ENCODE data around the gene KLK15.

The KLK15 gene, protein sequence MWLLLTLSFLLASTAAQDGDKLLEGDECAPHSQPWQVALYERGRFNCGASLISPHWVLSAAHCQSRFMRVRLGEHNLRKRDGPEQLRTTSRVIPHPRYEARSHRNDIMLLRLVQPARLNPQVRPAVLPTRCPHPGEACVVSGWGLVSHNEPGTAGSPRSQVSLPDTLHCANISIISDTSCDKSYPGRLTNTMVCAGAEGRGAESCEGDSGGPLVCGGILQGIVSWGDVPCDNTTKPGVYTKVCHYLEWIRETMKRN

GRCh38 chr19:50833117-50833801, at the start of gene KLK15:
Gene KLK15, minus strand, starts transcription at chr19:50833574. Its CDS starts 2,082 bp downstream, at chr19:50831492.
- no peak for DNase-seq

DNA sequence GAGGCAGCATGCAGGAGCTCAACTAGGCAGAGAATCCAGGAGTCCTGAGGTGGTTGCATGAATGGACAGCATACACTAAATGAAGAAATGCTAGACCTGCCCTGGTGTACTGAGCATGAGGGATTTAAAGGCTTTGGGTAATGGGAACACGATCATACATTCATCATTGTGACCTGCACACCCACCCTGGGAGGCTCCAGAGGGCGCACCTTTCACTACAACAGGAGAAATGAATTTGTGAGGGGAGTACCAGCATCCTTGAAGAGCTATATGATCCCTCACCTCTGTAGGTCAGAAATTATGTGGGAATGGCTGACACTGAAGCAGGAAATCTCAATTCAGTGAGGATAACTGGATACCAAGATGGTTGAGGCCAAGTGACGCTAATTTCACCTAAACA, 48.8 kb upstream of the KLK15 start:
- no peak for DNase-seq

DNA sequence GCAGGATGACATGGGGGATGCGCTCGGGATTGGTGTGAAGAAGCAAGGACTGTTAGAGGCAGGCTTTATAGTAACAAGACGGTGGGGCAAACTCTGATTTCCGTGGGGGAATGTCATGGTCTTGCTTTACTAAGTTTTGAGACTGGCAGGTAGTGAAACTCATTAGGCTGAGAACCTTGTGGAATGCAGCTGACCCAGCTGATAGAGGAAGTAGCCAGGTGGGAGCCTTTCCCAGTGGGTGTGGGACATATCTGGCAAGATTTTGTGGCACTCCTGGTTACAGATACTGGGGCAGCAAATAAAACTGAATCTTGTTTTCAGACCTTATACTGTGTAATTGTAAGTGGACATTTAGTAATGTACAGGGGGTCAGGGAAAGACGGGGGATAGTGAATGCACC, 46.9 kb upstream of the KLK15 start:
- no peak for DNase-seq

DNA sequence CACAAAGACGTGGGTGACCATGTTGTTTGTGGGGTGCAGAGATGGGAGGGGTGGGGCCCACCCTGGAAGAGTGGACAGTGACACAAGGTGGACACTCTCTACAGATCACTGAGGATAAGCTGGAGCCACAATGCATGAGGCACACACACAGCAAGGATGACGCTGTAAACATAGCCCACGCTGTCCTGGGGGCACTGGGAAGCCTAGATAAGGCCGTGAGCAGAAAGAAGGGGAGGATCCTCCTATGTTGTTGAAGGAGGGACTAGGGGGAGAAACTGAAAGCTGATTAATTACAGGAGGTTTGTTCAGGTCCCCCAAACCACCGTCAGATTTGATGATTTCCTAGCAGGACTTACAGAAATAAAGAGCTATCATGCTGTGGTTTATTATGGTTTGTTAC, 45.5 kb upstream of the KLK15 start:
- no peak for DNase-seq

- DNase-seq: no peak
Observed at GRCh38 chr19:50877338-50877737, 44.0 kb upstream of the KLK15 start.

DNA sequence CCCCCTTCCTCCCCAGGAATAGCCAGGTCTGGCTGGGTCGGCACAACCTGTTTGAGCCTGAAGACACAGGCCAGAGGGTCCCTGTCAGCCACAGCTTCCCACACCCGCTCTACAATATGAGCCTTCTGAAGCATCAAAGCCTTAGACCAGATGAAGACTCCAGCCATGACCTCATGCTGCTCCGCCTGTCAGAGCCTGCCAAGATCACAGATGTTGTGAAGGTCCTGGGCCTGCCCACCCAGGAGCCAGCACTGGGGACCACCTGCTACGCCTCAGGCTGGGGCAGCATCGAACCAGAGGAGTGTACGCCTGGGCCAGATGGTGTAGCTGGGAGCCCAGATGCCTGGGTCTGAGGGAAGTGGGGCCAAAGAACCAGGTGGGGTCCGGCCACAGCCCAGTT, 43.1 kb upstream of the KLK15 start:
- no peak for DNase-seq

DNA sequence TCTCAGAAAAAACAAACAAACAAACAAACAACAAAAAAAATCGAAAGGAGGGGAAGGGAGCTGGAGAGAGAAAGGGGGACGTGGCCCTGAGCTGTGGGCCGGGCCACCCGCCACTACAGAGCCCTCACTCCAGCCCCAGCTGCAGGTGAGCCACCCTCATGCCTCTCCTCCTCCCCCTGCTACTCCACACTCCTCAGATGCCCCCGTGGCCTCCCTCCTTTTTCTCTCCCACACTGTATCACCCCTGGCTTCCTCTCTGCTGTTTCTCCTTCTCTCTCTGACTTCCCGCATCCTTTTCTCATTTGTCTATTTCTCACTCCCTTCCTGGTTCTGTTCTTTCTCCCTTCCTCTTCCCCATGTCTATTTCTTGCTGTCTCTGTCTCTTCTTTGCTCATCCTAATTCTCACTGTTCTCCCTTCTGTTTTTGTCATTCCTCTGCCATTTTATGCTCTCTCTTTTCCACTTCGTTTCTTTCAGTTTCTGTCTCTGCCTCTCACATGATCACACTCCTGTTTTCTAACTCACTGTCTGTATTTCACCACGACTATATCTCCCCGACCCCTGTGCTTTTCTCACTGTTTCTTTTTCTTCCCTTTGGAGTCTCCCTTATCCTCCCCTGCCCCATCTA, 42.5 kb upstream of the KLK15 start:
- DNase-seq: no peak

- DNase-seq: no peak
Observed at GRCh38 chr19:50874211-50874610, 40.8 kb upstream of the KLK15 start.

- DNase-seq: no peak
Observed at GRCh38 chr19:50873056-50873455, 39.7 kb upstream of the KLK15 start, which contains the start of gene KLK2. Gene KLK2, plus strand, starts transcription at chr19:50873439. Its CDS starts 35 bp downstream, at chr19:50873474.

DNA sequence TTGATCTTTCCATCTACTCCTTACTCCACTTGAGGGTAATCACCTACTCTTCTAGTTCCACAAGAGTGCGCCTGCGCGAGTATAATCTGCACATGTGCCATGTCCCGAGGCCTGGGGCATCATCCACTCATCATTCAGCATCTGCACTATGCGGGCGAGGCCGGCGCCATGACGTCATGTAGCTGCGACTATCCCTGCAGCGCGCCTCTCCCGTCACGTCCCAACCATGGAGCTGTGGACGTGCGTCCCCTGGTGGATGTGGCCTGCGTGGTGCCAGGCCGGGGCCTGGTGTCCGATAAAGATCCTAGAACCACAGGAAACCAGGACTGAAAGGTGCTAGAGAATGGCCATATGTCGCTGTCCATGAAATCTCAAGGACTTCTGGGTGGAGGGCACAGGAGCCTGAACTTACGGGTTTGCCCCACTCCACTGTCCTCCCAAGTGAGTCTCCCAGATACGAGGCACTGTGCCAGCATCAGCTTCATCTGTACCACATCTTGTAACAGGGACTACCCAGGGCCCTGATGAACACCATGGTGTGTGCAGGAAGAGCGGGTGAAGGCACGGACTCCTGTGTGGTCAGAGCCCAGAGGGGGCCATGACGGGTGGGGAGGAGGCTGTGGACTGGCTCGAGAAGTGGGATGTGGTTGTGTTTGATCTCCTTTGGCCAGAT, 37.2 kb upstream of the KLK15 start:
- no peak for DNase-seq

- no peak for DNase-seq
Observed at GRCh38 chr19:50869479-50869878, 36.1 kb upstream of the KLK15 start.

GRCh38 chr19:50861496-50862286, 28.3 kb upstream of the KLK15 start:
- no peak for DNase-seq

GRCh38 chr19:50861010-50861409, 27.6 kb upstream of the KLK15 start:
- no peak for DNase-seq

DNA sequence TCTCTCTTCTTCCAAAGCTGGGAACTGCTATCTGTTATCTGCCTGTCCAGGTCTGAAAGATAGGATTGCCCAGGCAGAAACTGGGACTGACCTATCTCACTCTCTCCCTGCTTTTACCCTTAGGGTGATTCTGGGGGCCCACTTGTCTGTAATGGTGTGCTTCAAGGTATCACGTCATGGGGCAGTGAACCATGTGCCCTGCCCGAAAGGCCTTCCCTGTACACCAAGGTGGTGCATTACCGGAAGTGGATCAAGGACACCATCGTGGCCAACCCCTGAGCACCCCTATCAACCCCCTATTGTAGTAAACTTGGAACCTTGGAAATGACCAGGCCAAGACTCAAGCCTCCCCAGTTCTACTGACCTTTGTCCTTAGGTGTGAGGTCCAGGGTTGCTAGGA, 26.5 kb upstream of the KLK15 start:
- DNase-seq: no peak

- no peak for DNase-seq
Observed at GRCh38 chr19:50858886-50859285, 25.5 kb upstream of the KLK15 start.

DNA sequence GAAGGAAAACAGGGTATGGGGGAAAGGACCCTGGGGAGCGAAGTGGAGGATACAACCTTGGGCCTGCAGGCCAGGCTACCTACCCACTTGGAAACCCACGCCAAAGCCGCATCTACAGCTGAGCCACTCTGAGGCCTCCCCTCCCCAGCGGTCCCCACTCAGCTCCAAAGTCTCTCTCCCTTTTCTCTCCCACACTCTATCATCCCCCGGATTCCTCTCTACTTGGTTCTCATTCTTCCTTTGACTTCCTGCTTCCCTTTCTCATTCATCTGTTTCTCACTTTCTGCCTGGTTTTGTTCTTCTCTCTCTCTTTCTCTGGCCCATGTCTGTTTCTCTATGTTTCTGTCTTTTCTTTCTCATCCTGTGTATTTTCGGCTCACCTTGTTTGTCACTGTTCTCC, 24.0 kb upstream of the KLK15 start:
- no peak for DNase-seq

GRCh38 chr19:50854636-50855410, 21.4 kb upstream of the KLK15 start, which contains the start of gene KLK3:
Gene KLK3, plus strand, starts transcription at chr19:50854915. Its CDS starts 41 bp downstream, at chr19:50854956.
- DNase-seq: no peak

DNA sequence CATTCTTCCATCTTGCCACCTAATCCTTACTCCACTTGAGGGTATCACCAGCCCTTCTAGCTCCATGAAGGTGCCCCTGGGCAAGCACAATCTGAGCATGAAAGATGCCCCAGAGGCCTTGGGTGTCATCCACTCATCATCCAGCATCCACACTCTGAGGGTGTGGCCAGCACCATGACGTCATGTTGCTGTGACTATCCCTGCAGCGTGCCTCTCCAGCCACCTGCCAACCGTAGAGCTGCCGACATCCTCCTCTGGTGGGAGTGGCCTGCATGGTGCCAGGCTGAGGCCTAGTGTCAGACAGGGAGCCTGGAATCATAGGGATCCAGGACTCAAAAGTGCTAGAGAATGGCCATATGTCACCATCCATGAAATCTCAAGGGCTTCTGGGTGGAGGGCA, 18.2 kb upstream of the KLK15 start:
- DNase-seq: no peak

DNA sequence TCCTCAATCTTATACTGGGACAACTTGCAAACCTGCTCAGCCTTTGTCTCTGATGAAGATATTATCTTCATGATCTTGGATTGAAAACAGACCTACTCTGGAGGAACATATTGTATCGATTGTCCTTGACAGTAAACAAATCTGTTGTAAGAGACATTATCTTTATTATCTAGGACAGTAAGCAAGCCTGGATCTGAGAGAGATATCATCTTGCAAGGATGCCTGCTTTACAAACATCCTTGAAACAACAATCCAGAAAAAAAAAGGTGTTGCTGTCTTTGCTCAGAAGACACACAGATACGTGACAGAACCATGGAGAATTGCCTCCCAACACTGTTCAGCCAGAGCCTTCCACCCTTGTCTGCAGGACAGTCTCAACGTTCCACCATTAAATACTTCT, 17.4 kb upstream of the KLK15 start:
- no peak for DNase-seq

DNA sequence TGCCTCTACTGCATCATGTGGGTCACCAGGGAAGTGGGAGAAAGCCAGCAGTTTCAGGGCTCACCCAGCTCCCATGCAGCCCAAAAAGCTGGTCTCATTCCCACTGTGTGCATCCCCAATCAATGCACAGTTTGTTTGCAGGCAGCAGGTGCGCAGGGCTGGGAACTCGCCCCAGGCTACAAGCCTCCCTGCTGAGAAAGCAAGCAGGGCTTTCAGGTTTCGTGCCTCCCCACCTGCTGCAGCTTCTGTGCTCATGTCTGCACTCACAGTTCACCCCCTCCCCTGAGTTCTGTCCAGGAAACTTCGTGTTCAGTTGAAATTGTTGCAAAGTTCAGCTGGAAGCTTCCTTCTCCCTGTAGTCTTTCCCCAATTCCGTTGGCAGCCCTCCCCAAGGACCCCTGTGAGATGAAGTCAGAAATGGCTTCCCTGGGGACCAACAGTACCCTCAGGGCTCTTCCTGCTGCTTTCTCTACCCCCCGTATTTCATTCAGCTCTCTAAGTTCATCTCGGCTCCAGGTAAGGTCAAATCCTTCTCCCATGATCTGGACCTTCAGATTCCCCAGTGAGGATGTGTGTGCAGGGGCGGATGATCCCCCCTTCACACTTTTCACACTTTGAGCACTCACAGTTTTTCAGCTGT, 11.0 kb upstream of the KLK15 start:
- no peak for DNase-seq

GRCh38 chr19:50843701-50844221, 10.4 kb upstream of the KLK15 start:
- no peak for DNase-seq
